Pulmonary artery endothelial cell (primary cell): ENCODE results near the gene SELENOP. TPM values are rescaled to one million over a fixed set of nuclear protein-coding genes. Genes with fewer than 3 reads are reported as not detected.

Experiments
- DNase-seq: peaks from one replicate; pipeline ENCODE4 v3.0.0-alpha.2; 2011; ENCODE audit warnings: low read depth, low spot score
- total RNA-seq: library from RNA; depleted of rRNA; stranded (reverse); fragments of >200 nt; gene quantifications from 2 replicates; pipeline ENCODE4 v1.2.3, GENCODE V29; 2014

SELENOP gene
- total RNA-seq, 1 donor from 2014 or later = 0.40 TPM

DNA sequence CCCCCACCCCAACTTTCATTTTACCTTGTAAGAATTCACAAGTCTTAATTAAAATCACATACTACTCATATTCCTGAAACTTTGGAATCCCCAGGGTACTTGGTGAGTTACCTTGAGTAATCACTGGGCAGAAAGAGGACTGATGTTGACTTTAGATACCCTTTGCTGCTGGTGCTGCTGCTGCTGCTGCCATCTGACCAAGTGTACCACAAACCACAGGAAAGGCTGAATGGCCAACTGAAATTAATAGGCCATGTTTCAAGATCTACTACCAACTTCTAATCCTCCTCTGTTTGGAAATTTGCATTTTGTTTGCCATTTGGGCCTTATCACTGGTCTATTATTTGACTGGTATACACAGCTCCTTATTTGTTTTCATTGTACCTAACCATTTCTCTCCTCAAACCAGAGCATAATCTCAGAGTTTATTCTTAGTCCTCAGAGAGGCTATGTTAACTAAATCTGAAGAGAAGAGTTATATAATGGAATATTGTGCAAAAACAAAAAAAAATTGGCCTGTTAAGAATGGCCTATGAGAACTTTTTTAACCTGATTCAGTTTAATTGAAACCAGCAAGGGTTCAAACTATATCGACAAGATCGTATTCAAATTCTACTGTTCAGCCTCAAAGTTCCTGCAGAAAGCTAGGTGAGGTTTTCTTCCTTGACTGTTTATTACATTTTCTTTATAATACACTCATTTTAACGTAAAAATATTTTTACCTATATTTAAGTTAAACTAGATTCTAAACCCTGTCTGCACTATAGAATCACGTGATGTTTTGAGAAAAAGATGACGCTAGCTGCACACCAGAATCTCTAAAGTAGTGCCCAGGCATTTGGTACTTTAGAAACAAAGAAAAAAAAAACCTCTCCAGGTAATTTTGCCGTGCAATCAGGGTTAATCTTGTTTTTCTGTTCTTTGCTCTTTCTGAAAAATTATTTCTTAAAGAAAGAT lies 13.1 kb downstream of the SELENOP start:
- DNase-seq = no peak

DNA sequence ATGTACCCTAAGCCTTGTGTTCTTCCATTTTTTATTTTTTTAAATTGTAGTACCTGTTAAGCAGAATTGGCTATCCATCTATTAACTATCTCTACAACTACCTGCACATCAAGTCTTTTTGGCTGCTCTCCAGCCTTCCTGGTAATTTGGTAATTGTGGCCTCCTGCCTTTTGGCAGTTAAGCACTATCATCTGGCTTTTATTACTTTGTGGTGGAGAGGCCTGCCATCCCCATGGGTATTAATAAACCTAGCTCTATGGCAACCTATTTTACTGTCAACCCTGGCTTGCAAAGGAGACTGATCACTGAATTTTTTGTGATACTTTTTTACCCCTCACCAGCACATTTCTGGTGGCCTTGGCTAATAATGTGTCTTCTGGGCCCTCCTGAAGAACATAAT lies 20.5 kb downstream of the SELENOP start:
- DNase-seq = no peak

DNA sequence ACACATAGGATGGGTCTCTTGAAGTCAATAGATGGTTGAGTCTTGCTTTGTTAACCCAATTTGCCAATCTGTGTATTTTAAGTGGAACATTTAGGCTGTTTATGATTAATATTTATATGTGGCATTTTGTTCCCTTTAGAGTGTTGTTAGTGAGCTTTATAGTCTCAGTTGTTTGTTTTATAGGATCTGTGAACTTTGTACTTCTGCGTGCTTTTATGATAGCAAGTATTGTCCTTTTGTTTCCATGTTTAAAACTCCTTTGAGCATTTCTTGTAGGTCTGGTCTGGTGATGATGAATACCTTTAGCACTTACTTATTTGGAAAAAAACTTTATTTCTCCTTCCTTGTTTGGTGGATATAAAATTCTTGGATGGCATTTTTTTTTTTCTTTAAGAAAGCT lies 23.8 kb downstream of the SELENOP start:
- DNase-seq = no peak

DNA sequence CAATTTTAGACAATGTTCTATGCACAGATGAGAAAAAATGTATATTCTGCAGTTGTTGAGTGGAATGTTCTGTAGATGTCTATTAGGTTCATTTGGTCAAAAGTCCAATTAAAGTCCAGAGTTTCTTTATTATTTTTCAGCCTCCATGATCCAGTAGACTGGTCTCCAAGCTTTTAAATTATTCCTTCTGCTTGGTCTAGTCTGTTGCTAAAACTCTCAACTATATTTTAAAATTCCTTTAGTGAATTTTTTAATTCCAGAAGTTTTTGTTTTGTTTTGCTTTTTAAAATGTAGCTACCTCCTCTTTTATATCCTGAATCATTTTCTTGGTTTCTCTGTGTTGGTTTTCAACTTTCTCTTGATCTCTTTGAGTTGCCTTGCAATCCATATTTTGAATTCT lies 24.6 kb downstream of the SELENOP start:
- no peak for DNase-seq

DNA sequence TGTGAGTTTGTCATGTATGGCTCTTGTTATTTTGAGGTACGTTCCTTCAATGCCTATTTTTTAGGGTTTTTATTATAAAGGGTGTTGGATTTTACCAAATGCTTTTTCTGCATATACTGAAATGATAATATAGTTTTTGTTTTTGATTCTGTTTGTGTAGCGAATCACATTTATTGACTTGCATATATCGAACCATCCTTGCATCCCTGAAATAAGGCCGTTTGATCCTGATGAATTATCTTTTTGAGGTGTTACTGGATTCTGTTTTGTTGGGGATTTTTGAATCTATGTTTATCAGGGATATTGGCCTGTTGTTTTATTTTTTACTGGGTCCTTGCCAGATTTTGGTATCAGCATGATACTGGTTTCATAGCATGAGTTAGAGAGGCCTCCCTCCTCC lies 25.9 kb downstream of the SELENOP start:
- no peak for DNase-seq

DNA sequence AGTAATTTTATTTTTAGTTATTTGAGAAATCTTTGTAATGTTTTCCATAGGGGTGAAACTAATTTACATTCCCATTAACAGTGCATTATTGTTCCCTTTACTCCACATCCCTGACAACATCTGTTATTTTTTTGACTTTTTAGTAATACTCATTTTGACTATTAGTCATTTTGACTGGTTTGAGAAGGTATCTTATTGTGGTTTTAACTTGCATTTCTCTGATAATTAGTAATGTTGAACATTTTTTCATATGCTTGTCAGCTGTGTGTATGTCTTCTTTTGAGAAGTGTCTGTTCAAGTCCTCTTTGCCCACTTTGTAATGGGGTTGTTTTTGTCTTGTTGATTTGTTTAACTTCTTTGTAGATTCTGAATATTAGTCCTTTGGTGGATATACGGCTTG lies 27.6 kb downstream of the SELENOP start:
- DNase-seq = no peak

DNA sequence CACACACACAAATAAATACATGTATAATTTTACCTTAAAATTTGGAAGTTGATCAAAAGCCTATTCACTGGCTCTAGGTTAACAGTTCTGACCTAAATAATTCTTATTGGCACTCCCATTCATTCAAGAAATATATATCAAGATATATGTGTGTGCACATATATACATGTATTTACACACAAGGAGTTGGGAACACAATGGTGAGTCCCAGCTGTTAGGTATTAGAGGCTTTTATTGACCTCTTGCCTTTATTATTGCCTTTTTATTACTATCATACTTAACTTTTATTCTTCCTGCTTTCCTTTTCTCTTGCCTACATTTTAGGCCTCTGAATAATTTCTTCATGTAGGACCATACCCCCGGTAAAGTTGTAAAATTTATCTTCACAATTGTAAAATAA lies 30.1 kb downstream of the SELENOP start:
- no peak for DNase-seq

DNA sequence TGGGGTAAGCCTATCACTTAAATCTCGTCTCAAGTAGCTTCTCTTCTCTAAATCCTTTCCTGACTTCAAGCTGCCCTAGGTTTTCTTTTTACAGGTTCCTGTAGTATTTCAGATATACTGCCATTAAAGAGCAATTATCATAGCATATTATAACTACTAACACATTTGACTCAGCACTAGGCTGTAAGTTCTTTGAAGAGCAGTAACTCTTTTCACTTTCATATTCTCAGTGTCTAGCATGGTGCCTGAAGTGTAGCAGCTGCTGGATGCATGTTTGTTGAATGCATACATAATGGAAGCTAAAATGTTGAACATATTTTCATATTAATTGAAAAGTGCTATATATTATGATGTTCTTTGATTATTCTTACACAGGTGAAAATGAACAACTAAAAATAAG lies 32.6 kb downstream of the SELENOP start:
- DNase-seq = no peak

DNA sequence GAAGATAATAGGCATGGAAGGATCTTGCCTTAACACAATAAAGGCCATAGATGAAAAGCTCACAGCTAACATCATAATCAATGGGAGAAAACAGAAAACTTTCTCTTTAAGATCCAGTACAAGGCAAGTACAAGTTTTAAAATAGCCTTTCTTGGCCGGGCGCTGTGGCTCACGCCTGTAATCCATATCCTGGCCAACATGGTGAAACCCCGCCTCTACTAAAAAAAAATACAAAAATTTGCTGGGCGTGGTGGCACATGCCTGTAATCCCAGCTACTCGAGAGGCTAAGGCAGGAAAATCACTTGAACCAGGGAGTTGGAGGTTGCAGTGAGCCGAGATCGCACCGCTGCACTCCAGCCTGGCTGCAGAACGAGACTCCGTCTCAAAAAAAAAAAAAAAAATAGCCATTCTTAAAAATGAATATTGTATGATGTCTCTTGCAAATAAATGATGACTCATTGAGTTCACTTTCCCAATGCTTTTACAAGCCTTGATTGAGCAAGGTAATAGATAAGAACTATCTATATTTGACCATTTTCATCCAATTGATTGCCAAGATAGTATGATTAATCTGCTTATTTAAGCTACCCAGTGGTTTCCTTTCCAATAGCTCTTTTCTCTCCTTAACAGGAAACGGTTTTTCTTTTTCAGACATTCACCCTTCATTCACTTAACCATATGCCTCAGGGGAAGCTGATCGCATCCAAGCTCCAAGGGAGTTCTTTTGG lies 39.3 kb downstream of the SELENOP start:
- DNase-seq = no peak

DNA sequence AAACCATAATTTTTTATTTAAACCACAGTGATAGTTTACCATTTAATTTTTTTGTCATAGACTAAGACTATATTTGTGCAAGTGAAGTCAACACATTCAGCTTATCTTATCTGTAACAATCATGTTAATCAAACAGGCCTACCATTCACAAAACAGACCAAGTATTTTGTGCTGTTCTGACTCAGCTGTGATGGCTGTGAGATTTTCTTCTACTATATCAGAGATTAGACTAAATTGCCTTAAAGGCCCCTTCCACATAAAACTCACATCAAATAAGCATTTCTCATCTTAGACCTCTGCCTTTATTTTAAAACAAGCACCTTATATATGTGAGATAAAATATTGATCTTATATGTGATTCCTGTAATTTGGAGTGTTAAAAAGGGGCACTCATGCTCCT lies 41.7 kb downstream of the SELENOP start:
- DNase-seq = no peak

DNA sequence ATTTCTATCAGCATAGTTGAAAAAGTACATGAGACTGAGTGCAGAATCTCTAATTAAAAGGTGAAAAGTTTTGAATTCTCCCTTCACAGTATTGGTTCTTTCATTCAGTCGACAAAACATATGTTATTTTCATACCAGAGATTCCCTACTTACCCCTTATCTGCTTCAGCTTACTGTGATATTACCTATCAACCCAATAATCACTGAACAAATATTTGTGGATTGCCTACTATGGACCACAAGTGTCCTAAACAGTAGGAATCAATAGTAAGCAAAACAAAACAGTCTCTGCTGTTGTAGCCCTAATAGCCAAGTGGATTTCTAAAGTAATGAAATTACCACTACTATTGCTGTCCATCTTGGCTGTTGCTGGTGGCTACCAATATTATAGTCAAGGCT lies 43.6 kb downstream of the SELENOP start:
- DNase-seq = no peak

DNA sequence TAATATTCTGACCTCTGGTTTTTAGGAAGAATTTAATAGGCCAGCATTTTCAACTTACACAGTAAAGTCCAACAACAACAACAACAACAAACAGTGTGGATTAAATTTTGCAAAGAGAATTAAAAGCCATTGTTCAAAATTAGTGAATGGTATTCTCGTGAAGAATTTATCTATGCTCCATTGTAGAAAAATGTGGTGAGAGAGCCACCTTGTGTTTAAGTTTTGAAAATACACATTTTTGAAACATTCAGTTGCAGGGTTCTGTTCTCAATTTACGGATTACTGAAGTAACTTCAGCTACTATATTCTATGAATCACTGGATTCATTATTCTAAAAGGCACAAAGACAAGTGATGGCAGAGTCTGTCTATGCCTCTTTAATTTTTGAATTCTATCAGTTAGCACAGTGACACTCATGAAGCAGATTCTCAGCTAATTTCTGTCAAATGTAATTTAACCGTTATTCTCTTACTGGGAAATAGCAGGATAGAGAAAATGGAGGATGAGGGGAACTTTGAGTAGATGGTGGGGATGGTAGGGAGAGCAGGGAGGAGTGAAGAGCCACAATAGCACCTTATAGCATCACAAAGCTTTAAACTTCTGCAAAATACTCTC lies 44.1 kb downstream of the SELENOP start:
- DNase-seq = no peak

DNA sequence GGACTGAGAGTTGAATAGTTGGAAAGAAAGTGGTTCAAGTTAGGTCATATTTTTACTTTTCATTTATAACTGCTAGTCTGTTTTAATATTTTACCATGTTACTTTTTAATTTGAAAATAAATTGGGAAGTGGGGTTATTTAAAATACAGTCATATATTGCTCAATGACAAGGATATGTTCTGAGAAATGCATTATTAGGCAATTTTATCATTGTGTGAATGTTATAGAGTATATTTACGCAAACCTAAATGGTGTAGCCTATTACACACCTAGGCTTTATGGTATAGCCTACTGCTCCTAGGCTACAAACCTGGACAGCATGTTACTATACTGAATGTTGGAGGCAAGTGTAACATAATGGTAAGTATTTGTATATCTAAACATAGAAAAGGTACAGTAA lies 49.9 kb downstream of the SELENOP start:
- DNase-seq = no peak

DNA sequence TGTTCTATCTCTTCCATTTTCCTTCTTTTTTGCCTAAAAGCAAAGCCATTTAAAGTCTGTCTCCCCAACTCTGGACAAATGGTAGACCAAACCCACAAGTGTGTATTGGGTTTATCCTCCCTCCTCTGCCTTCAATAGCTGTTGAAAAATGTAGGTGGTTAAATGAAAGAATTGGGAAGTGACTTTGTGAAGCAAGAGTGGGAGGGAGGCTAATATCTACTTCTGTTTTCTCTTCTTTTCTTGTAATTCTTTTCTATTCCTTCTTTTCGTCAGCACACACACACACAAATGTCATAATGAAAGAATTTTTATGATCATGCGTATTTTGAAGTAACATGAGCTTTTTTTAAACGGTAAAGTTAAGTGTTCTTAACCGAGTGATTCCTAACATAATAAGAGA lies 51.3 kb downstream of the SELENOP start:
- DNase-seq = no peak

DNA sequence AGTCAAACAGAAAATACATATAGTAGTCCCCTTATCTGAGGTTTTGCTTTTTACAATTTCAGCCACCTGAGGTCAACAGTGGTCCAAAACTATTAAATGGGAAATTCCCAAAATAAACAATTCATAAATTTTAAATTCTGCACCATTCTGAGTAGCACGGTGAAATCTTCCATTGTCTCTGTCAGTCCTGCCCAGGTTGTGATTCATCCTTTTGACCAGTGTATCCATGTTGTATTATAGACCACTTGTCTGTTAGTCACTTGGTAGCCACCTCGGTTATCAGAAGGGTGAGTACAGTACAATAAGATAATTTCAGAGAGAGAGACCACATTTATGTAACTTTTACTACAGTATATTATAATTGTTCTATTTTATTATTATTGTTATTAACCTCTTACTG lies 52.2 kb downstream of the SELENOP start:
- no peak for DNase-seq

DNA sequence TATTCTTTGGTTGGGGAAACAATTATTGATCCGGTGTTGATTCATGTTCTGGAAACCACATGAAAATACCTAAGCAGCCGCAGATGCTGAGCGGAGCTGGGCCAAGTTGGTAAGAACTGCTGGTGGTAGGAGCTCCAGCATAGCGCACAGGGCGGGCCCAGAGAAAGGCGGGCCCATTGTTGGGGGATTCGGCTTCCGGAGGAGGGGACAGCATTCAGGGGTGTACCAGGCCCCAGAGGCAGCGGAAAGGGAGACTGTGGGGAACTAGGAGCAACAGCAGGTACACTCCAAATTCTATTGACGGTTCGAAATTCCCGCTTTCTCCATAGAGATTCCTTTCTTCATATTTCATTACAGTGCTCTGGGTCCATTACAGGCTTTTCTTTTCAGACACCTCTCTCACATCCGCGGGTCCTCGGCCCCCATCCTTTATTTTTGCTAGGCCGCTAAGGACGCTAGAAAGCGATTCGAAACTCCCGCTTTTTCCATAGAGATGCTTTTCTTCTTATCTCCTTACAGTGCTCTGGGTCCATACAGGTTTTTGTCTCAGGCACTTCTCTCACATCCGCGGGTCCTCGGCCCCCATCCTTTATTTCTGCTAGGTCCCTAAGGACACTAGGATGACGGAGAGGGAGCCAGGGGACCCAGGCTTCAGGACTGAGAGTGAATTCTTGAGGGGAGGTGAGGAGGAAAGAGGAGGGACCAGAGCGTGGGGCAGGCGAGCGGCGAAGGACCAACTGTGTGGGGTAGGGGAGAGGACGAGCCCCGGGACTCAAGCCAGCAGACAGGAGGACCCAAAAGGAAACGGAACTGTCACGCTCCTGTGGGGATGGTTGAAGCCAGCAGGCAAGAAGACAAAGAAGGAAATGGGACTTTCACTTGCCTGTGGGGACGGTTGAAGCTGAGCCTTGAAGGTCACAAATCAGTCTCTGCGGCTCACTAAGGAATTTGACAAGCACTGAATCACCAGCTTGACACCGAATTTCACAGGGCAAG lies 54.8 kb downstream of the SELENOP start, which contains the start of gene CCDC152:
Gene CCDC152, plus strand, starts transcription at position 213 of the 996 bp plus-strand sequence. CDS start 2,304 bp downstream, outside the sequence.
- DNase-seq = no peak

DNA sequence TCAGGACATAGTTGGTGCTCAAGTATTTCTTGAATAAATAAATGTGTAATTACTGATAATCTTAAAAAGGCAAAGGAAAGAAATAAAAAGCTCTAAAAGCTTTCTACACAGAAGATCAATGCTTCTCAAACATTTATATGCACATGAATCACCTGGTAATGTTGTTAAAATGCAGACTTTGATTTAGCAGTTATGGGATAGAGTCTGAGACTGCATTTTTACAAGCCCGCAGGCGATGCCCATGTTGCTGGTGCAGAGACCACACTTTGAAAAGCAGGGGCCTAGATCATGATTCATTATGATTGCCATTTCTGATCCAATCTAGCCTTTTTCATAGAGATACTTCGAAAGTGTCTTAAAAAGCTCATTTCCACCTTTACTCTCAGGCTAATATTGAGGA lies 58.6 kb downstream of the SELENOP start:
- no peak for DNase-seq

DNA sequence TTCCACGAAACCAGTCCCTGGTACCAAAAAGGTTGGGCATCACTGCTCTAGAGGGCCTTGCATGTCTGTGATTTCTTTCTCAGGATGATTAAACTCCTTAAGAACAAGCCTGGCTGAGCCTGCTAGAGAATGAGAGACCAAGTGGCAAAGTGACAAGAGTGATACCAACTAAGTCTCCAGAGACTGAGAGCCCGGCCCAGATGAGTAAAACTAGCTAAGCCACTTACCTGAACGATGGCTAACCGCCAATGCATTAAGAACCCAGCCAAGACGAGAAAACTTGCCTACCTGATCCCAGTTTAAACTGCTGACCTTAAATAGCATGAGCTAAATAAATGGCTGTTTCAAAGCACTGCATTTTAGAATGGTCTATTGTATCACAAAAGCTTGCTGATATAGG lies 60.6 kb downstream of the SELENOP start:
- DNase-seq = no peak

DNA sequence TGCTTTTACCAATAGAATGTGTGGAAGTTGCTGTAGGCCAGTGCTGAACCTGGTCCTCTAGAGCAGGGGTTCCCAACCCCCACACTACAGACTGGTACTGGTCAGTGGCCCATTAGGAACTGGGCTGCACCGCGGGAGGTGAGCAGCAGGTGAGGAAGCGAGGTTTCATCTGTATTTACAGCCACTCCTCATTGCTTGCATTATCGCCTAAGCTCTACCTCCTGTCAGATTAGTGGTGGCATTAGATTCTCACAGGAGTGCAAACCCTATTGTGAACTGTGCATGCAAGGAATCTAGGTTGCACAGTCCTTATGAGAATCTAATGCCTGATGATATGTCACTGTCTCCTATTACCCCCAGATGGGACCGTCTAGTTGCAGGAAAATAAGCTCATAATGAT lies 61.2 kb downstream of the SELENOP start:
- no peak for DNase-seq
